K562 (cell line): ENCODE measurements around the gene SDCCAG8. TPM values are rescaled to one million over a fixed set of nuclear protein-coding genes. Genes with fewer than 3 reads are reported as not detected.

Experiments used
- ATAC-seq: fragments of 200-7000 bp; cut with Tn5 transposase; 3 replicates; pipeline ENCODE4 v1.9.1; 2020; ENCODE audit warnings: moderate library complexity
- BruUV-seq: library from RNA; stranded (reverse); fragments of 400-500 nt; replicated peaks from 2 replicates; lab custom pipeline; 2021; lab: Mats Ljungman, UMichigan
- CTCF ChIA-PET: fragments of 300-600 bp; formaldehyde crosslinking; extraction: SDS; loops from one replicate; lab custom pipeline; 2021; ENCODE audit warnings: low intra/inter-chr PET ratio; lab: Yijun Ruan, JAX
- POLR2A ChIA-PET: fragments of 300-600, 350-650 bp; sonication (Branson Sonifier 250); formaldehyde crosslinking; extraction: SDS; loops from one replicate; lab custom pipeline; 2021; ENCODE audit warnings: antibody characterized with exemption, inconsistent platforms; lab: Yijun Ruan, JAX
- DNase-seq, 4 experiments: peaks; one replicate each; pipeline versions ENCODE4 v3.0.0 to v3.0.0-alpha.2; 2011 to 2018; ENCODE audit warnings: low spot score in 3 of 4, mixed read lengths in 3 of 4; ENCODE audit errors: extremely low read depth in 1 of 4
- FAIRE-seq: peaks from 2 replicates; lab custom pipeline; 2011; peaks lifted over from hg19 to GRCh38; lab: Jason Lieb, UNC
- H2AFZ ChIP-seq: 2 replicates; pipeline ENCODE4 v1.6.0; 2011; ENCODE audit warnings: low read depth, low read length, control low read depth, inconsistent platforms
- H3K27ac ChIP-seq: fragments of 200-600 bp; 3 replicates; pipeline ENCODE4 v1.8.0; 2011; ENCODE audit warnings: low read depth, mild to moderate bottlenecking, control low read depth, inconsistent platforms, low read length, moderate library complexity, mixed read lengths; ENCODE audit errors: extremely low read depth
- H3K27me3 ChIP-seq, 2 experiments: fragments of 300-600 bp in 1 of 2; 2 replicates in 1 of 2; 3 replicates in 1 of 2; pipeline versions ENCODE4 v1.6.0 to v1.8.0; 2011; ENCODE audit warnings: inconsistent platforms in 2 of 2, low read length in 2 of 2, mild to moderate bottlenecking in 1 of 2, mixed read lengths in 1 of 2, moderate library complexity in 1 of 2; ENCODE audit not compliant: control insufficient read depth in 2 of 2, insufficient read depth in 2 of 2
- H3K36me3 ChIP-seq: fragments of 300-600 bp; 3 replicates; pipeline ENCODE4 v1.8.0; 2011; ENCODE audit warnings: mild to moderate bottlenecking, low read length, inconsistent platforms; ENCODE audit not compliant: control insufficient read depth, insufficient read depth
- H3K4me1 ChIP-seq, 2 experiments: fragments of 200-600 bp in 1 of 2; replicated peaks in 1 of 2; 2 replicates in 1 of 2; 3 replicates in 1 of 2; pipeline versions ENCODE4 v1.5.1 to v1.8.0; 2011; ENCODE audit warnings: inconsistent platforms in 2 of 2, low read length in 2 of 2, mild to moderate bottlenecking in 1 of 2, mixed read lengths in 1 of 2, moderate library complexity in 1 of 2; ENCODE audit not compliant: control insufficient read depth in 2 of 2, insufficient read depth in 2 of 2
- H3K4me2 ChIP-seq: 2 replicates; pipeline ENCODE4 v1.6.1; 2011; ENCODE audit warnings: low read length, control low read depth, inconsistent platforms, mixed read lengths; ENCODE audit not compliant: insufficient read depth
- H3K4me3 ChIP-seq: fragments of 200-600 bp; sonication (generic), shearing (Covaris generic); 2 replicates; pipeline ENCODE4 v1.5.1; 2016; ENCODE audit warnings: control low read depth, inconsistent platforms
- H3K79me2 ChIP-seq: fragments of 200-600 bp; 3 replicates; pipeline ENCODE4 v1.8.0; 2011; ENCODE audit warnings: low read length, inconsistent platforms; ENCODE audit not compliant: control insufficient read depth, insufficient read depth
- H3K9ac ChIP-seq, 2 experiments: 2 replicates each; pipeline versions ENCODE4 v1.6.0 to v1.6.1; 2011; ENCODE audit warnings: low read depth in 2 of 2, low read length in 2 of 2, control low read depth in 1 of 2, inconsistent platforms in 1 of 2, mild to moderate bottlenecking in 1 of 2, mixed read lengths in 1 of 2; ENCODE audit not compliant: insufficient read depth in 1 of 2
- H3K9me1 ChIP-seq: one replicate; pipeline ENCODE4 v1.6.0; 2011; ENCODE audit warnings: inconsistent platforms, mild to moderate bottlenecking, low read length, moderate library complexity; ENCODE audit not compliant: control insufficient read depth, insufficient read depth
- H3K9me3 ChIP-seq: replicated peaks from 2 replicates; pipeline ENCODE4 v1.5.1; 2011; ENCODE audit warnings: low read depth, low read length, inconsistent platforms; ENCODE audit not compliant: control insufficient read depth, insufficient read depth
- H4K20me1 ChIP-seq: replicated peaks from 2 replicates; pipeline ENCODE4 v1.6.1; 2011; ENCODE audit warnings: low read length, inconsistent platforms, mixed read lengths; ENCODE audit not compliant: control insufficient read depth, insufficient read depth
- CAMTA2 ChIP-seq: fragments of 250-450 bp; sonication (Bioruptor Pico); conservative IDR thresholded peaks from 2 replicates; pipeline ENCODE4 v1.5.1; 2022
- CGGBP1 ChIP-seq: fragments of 250-450 bp; sonication (Bioruptor Pico); IDR thresholded peaks from 2 replicates; pipeline ENCODE4 v1.9.0; 2021; ENCODE audit warnings: mild to moderate bottlenecking
- EP400 ChIP-seq: fragments of 450-650 bp; IDR thresholded peaks from 2 replicates; pipeline ENCODE4 v1.6.1; 2017; ENCODE audit warnings: antibody characterized with exemption, mild to moderate bottlenecking, moderate library complexity
- ERF ChIP-seq: fragments of 450-650 bp; formaldehyde crosslinking; IDR thresholded peaks from 2 replicates; pipeline ENCODE4 v1.4.0; 2020; ENCODE audit warnings: mild to moderate bottlenecking, mixed read lengths
- JUN ChIP-seq, 2 experiments: sonication (generic) in 1 of 2; formaldehyde crosslinking in 1 of 2; IDR thresholded peaks; 2 replicates each; pipeline versions ENCODE4 v1.6.1 to v1.8.0; 2012 to 2022; ENCODE audit warnings: borderline replicate concordance in 2 of 2, mild to moderate bottlenecking in 2 of 2, improper control_type of control experiment in 1 of 2, low read depth in 1 of 2, low read length in 1 of 2, missing genetic modification reagents in 1 of 2
- JUND ChIP-seq, 2 experiments: IDR thresholded peaks; 2 replicates in 1 of 2; 3 replicates in 1 of 2; pipeline ENCODE4 v1.6.1; 2011; ENCODE audit warnings: borderline replicate concordance in 2 of 2, low read depth in 2 of 2, low read length in 2 of 2, improper control_type of control experiment in 1 of 2, missing biosample characterization in 1 of 2, missing genetic modification characterization in 1 of 2, missing genetic modification reagents in 1 of 2
- MCM5 ChIP-seq: fragments of 450-650 bp; IDR thresholded peaks from 2 replicates; pipeline ENCODE4 v1.6.1; 2016; ENCODE audit warnings: low read depth
- PURB ChIP-seq: sonication (generic); formaldehyde crosslinking; IDR thresholded peaks from 2 replicates; pipeline ENCODE4 v1.9.0; 2021; ENCODE audit warnings: low read depth, mild to moderate bottlenecking, missing genetic modification reagents
- RNF219 ChIP-seq: fragments of 250-450 bp; sonication (Bioruptor Pico); IDR thresholded peaks from 2 replicates; pipeline ENCODE4 v1.5.0; 2022; ENCODE audit warnings: mild to moderate bottlenecking
- SP1 ChIP-seq: sonication (generic); formaldehyde crosslinking; IDR thresholded peaks from 2 replicates; pipeline ENCODE4 v1.8.1; 2022; ENCODE audit warnings: mild to moderate bottlenecking, missing genetic modification reagents
- TAF1 ChIP-seq: IDR thresholded peaks from 2 replicates; pipeline ENCODE4 v1.6.1; 2011; ENCODE audit warnings: mild to moderate bottlenecking, low read length, moderate library complexity; ENCODE audit not compliant: insufficient read depth, control insufficient read depth, severe bottlenecking; ENCODE audit errors: extremely low read depth
- TRIM24 ChIP-seq, 2 experiments: fragments of 450-650 bp; IDR thresholded peaks; 2 replicates each; pipeline ENCODE4 v1.6.1; 2016
- XRCC5 ChIP-seq: fragments of 200-400 bp; formaldehyde crosslinking; IDR thresholded peaks from 2 replicates; pipeline ENCODE4 v1.6.1; 2017; ENCODE audit warnings: low read depth, mild to moderate bottlenecking, low read length
- ZFP30 ChIP-seq: fragments of 250-450 bp; sonication (Bioruptor Pico); IDR thresholded peaks from 2 replicates; pipeline ENCODE4 v1.8.0; 2022; ENCODE audit warnings: moderate library complexity, mild to moderate bottlenecking, inconsistent platforms, borderline replicate concordance
- ZNF316 ChIP-seq: fragments of 450-650 bp; IDR thresholded peaks from 2 replicates; pipeline ENCODE4 v1.6.1; 2016
- ZNF589 ChIP-seq: fragments of 200-800 bp; sonication (Bioruptor generic); IDR thresholded peaks from 2 replicates; pipeline ENCODE4 v1.6.1; 2016; ENCODE audit warnings: low read depth, missing genetic modification characterization, missing compliant biosample characterization
- ZNF778 ChIP-seq: fragments of 450-650 bp; formaldehyde crosslinking; IDR thresholded peaks from 2 replicates; pipeline ENCODE4 v1.4.0; 2020; ENCODE audit warnings: mild to moderate bottlenecking, moderate library complexity
- WGBS: fragments of 100-300 bp; shearing (Covaris generic); methylation state at CpG from one replicate; pipeline ENCODE4 v1.1.6; 2016; ENCODE audit warnings: low coverage, mixed read lengths; ENCODE audit not compliant: insufficient coverage; ENCODE audit errors: missing lambda C conversion rate; 5-methylcytosine and 5-hydroxymethylcytosine counted together
- in situ Hi-C: fragments of 300-500 bp; cut with MboI; formaldehyde crosslinking; loops from 4 replicates; pipeline ENCODE4 v1.15.0; 2018; ENCODE audit warnings: inconsistent platforms, mixed read lengths
- intact Hi-C: fragments of 100-400 bp; cut with micrococcal nuclease; formaldehyde crosslinking; loops from 2 replicates; pipeline ENCODE4 v1.14.2; 2022
- polyA plus RNA-seq, 8 experiments: library from polyadenylated mRNA; depleted of rRNA in 4 of 8; stranded (reverse) in 5 of 8; unstranded in 3 of 8; fragments of >200 nt; fragmentation: Nextera tagmentation in 2 of 8; fragmentation: Illumina TruSeq in 1 of 8; extraction: Ambion mirVana in 2 of 8; extraction: Trizol in 1 of 8; gene quantifications; 2 replicates each; pipeline versions ENCODE4 v1.2.1 to v1.2.3, GENCODE V29; 2011 to 2014; ENCODE audit warnings: inconsistent platforms in 1 of 8, missing spikeins in 1 of 8
- total RNA-seq, 7 experiments: library from RNA; depleted of rRNA in 6 of 7; stranded (reverse); fragments of >200 nt in 6 of 7; fragmentation: Illumina TruSeq in 2 of 7; extraction: Trizol in 2 of 7; gene quantifications; 2 replicates each; pipeline versions ENCODE4 v1.2.1 to v1.2.3, GENCODE V29; 2011 to 2021; ENCODE audit warnings: low replicate concordance in 1 of 7

Gene SDCCAG8
- total and polyA plus RNA-seq, 9 of the 15 experiments (the other 6 are each of a cell fraction or from before 2014, with no cell fraction given), result 17.9 to 36.7 (median 25.4) TPM

- intact Hi-C loops, result no loop called here
- TF ChIP-seq ZNF589 (CRISPR knock-in tag), result no peak
- no peak for TF ChIP-seq TRIM24 (IDR thresholded peaks at IDR 0.05)
- TF ChIP-seq XRCC5, result no peak
- TF ChIP-seq RNF219 (CRISPR knock-in tag), result no peak
- no peak for TF ChIP-seq JUND (IDR thresholded peaks at IDR 0.05; ENCODE audit: borderline replicate concordance, low read depth, low read length)
- TF ChIP-seq JUND (tag; IDR thresholded peaks at IDR 0.05; ENCODE audit: borderline replicate concordance, low read depth, low read length), result no peak
- no peak for TF ChIP-seq JUN (IDR thresholded peaks at IDR 0.05; ENCODE audit: borderline replicate concordance, low read depth, low read length)
- TF ChIP-seq JUN (CRISPR knock-in tag; IDR thresholded peaks at IDR 0.05; ENCODE audit: borderline replicate concordance), result no peak
- TF ChIP-seq TAF1, result no peak
- TF ChIP-seq CGGBP1 (CRISPR knock-in tag), result no peak
- TF ChIP-seq EP400, result no peak
- no peak for TF ChIP-seq ZFP30 (CRISPR knock-in tag)
- TF ChIP-seq MCM5, result no peak
- TF ChIP-seq ERF (CRISPR knock-in tag), result no peak
- TF ChIP-seq ZNF316, result no peak
- no peak for TF ChIP-seq ZNF778
- TF ChIP-seq PURB (CRISPR knock-in tag), result no peak
- no peak for TF ChIP-seq CAMTA2
- TF ChIP-seq SP1 (CRISPR knock-in tag), result no peak
- no peak overlapping the region for H3K27ac ChIP-seq
- no peaks in the 10 kb centered on the region for H3K36me3 ChIP-seq
- 0 out of 5 replicates have a peak, but pooled peaks cover 0 to 14% of the 10 kb centered on the region in 2 experiments for H3K27me3 ChIP-seq
- no peak overlapping the region for H2AFZ ChIP-seq
- H3K4me2 ChIP-seq, result no peak overlapping the region
- H3K4me1 ChIP-seq, result peaks cover 6 to 15% of the 10 kb centered on the region in 2 experiments; a peak in 2 of 5 replicates
- DNase-seq (no peak), FAIRE-seq (no peak), ATAC-seq (no peak)
- whole genome bisulfite sequencing, result 78% methylated on average over 26 of the region's 55 CpGs
- no peaks in the 10 kb centered on the region for H3K9me3 ChIP-seq
- H3K9ac ChIP-seq, result no peak overlapping the region
- CTCF ChIA-PET, result no interaction called here
- H3K4me3 ChIP-seq, result no peak overlapping the region
- no peaks in the 10 kb centered on the region for H4K20me1 ChIP-seq
- BruUV-seq, result no TSS peak
- H3K79me2 ChIP-seq, result no peaks in the 10 kb centered on the region
- in situ Hi-C loops, result no loop called here
- peaks cover 5% of the 10 kb centered on the region for H3K9me1 ChIP-seq
- POLR2A ChIA-PET, result interaction anchor here (0.9 kb wide), 1 partner anchor 10 kb away, joined by 3 read pairs; no protein-coding TSS in a partner anchor
These were observed 218.5 kb downstream of the SDCCAG8 start for GRCh38 chr1:243474136-243474881.
